Sigmoid colon (tissue), 4 donors: ENCODE measurements around the gene MRAP2.

Experiments used
- POLR2A ChIP-seq, 2 donors: fragments of 450-650 bp; IDR thresholded peaks; one replicate each; pipeline ENCODE4 v1.6.1; 2016; ENCODE audit warnings: antibody characterized with exemption in 2 of 2, mild to moderate bottlenecking in 2 of 2, moderate library complexity in 2 of 2
- POLR2AphosphoS5 ChIP-seq, 4 donors: sonication (generic); formaldehyde crosslinking; IDR thresholded peaks; one replicate each; pipeline ENCODE4 v1.6.1; 2017; ENCODE audit warnings: antibody characterized with exemption in 4 of 4
- TF ChIP-seq, protein P1 (sequence below), 4 experiments: fragments of 450-650 bp in 3 of 4; fragments of 200-600 bp in 1 of 4; IDR thresholded peaks; one replicate each; pipeline ENCODE4 v1.5.1; 2016 to 2019; ENCODE audit warnings: antibody characterized with exemption in 4 of 4, mild to moderate bottlenecking in 3 of 4, moderate library complexity in 2 of 4

DNA sequence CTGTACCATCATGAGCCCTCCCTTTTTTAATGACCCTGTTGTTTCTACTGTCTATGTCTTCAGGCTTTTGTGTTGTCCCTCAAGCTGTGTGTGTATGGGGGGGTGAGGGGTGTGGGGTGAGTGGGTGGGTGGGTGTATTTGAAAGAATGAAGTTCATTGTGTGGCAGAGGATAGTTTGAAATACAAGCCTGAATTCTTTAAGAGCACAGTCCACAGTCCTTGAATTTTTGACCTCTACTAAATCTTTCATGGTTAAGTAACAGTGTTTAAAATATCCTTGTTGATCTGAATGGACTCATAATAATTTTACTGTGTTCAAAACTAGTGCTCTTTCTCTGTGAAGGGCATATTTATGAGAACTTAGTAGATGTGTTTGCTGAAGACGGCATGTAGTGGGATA is 10.0 kb downstream of the MRAP2 start:
- TF ChIP-seq, protein P1, sequence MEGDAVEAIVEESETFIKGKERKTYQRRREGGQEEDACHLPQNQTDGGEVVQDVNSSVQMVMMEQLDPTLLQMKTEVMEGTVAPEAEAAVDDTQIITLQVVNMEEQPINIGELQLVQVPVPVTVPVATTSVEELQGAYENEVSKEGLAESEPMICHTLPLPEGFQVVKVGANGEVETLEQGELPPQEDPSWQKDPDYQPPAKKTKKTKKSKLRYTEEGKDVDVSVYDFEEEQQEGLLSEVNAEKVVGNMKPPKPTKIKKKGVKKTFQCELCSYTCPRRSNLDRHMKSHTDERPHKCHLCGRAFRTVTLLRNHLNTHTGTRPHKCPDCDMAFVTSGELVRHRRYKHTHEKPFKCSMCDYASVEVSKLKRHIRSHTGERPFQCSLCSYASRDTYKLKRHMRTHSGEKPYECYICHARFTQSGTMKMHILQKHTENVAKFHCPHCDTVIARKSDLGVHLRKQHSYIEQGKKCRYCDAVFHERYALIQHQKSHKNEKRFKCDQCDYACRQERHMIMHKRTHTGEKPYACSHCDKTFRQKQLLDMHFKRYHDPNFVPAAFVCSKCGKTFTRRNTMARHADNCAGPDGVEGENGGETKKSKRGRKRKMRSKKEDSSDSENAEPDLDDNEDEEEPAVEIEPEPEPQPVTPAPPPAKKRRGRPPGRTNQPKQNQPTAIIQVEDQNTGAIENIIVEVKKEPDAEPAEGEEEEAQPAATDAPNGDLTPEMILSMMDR (IDR thresholded peaks at IDR 0.05), result no peak
- no peak for TF ChIP-seq POLR2A (IDR thresholded peaks at IDR 0.05)
- TF ChIP-seq POLR2AphosphoS5 (IDR thresholded peaks at IDR 0.05), result no peak
